GM12878 (cell line): ENCODE data around the gene TP53RK. TPM values are rescaled to one million over a fixed set of nuclear protein-coding genes. Genes with fewer than 3 reads are reported as not detected.

Experiments
- ATAC-seq: fragments of 200-7000 bp; cut with Tn5 transposase; 3 replicates; pipeline ENCODE4 v1.9.1; 2020; ENCODE audit warnings: mild to moderate bottlenecking, moderate library complexity
- BruUV-seq: library from RNA; stranded (reverse); fragments of 400-500 nt; replicated peaks from 2 replicates; lab custom pipeline; 2021; lab: Mats Ljungman, UMichigan
- CTCF ChIA-PET: fragments of 300-600 bp; sonication (Branson Sonifier 250); formaldehyde crosslinking; extraction: SDS; loops from one replicate; lab custom pipeline; 2021; ENCODE audit warnings: inconsistent platforms; lab: Yijun Ruan, JAX
- POLR2A ChIA-PET: fragments of 350-600 bp; formaldehyde crosslinking; extraction: SDS; loops from one replicate; lab custom pipeline; 2021; ENCODE audit warnings: inconsistent platforms; lab: Charles Lee
- RAD21 ChIA-PET: fragments of 300-600 bp; sonication (Branson Sonifier 250); formaldehyde crosslinking; loops from one replicate; lab custom pipeline; 2023; ENCODE audit warnings: antibody characterized with exemption; ENCODE audit not compliant: unreplicated experiment; lab: Charles Lee
- SMC1A ChIA-PET: fragments of 300-600 bp; sonication (Branson Sonifier 250); formaldehyde crosslinking; loops from one replicate; lab custom pipeline; 2023; ENCODE audit not compliant: unreplicated experiment, uncharacterized antibody; lab: Charles Lee
- DNase-seq: peaks from one replicate; pipeline ENCODE4 v3.0.0-alpha.2; 2011; ENCODE audit warnings: low read depth, low spot score
- FAIRE-seq: peaks from 3 replicates; lab custom pipeline; 2011; peaks lifted over from hg19 to GRCh38; lab: Jason Lieb, UNC
- H2AFZ ChIP-seq: 2 replicates; pipeline ENCODE4 v1.6.0; 2011; ENCODE audit warnings: low read depth, low read length, control low read depth; ENCODE audit not compliant: control insufficient read depth
- H3K27ac ChIP-seq: 2 replicates; pipeline ENCODE4 v1.5.1; 2011; ENCODE audit warnings: control low read depth; ENCODE audit not compliant: control insufficient read depth, insufficient read depth
- H3K27me3 ChIP-seq, 2 experiments: replicated peaks in 1 of 2; 2 replicates each; pipeline versions ENCODE4 v1.6.0 to v1.6.1; 2011; ENCODE audit warnings: low read length in 1 of 2; ENCODE audit not compliant: control insufficient read depth in 2 of 2, insufficient read depth in 2 of 2
- H3K36me3 ChIP-seq, 2 experiments: 2 replicates each; pipeline ENCODE4 v1.5.1; 2011; ENCODE audit warnings: low read length in 1 of 2; ENCODE audit not compliant: control insufficient read depth in 2 of 2, insufficient read depth in 2 of 2
- H3K4me1 ChIP-seq: 2 replicates; pipeline ENCODE4 v1.6.1; 2011; ENCODE audit warnings: mild to moderate bottlenecking, low read length, moderate library complexity, mixed read lengths; ENCODE audit not compliant: control insufficient read depth, insufficient read depth
- H3K4me2 ChIP-seq: 2 replicates; pipeline ENCODE4 v1.6.0; 2011; ENCODE audit warnings: control low read depth; ENCODE audit not compliant: control insufficient read depth, insufficient read depth
- H3K4me3 ChIP-seq: fragments of 200-600 bp; sonication (generic); 2 replicates; pipeline ENCODE4 v1.5.1; 2016
- H3K79me2 ChIP-seq: 2 replicates; pipeline ENCODE4 v1.6.0; 2011; ENCODE audit warnings: low read length; ENCODE audit not compliant: control insufficient read depth, insufficient read depth
- H3K9ac ChIP-seq: 2 replicates; pipeline ENCODE4 v1.8.0; 2011; ENCODE audit warnings: low read length, control low read depth, mixed read lengths; ENCODE audit not compliant: control insufficient read depth, insufficient read depth
- H3K9me3 ChIP-seq: replicated peaks from 3 replicates; pipeline ENCODE4 v1.5.1; 2011; ENCODE audit warnings: mild to moderate bottlenecking, low read length; ENCODE audit not compliant: control insufficient read depth, insufficient read depth
- H4K20me1 ChIP-seq: 2 replicates; pipeline ENCODE4 v1.6.0; 2011; ENCODE audit not compliant: control insufficient read depth, insufficient read depth
- CBX5 ChIP-seq: sonication (generic); IDR thresholded peaks from 2 replicates; pipeline ENCODE4 v1.6.1; 2016; ENCODE audit warnings: low read depth, moderate library complexity, mild to moderate bottlenecking, inconsistent platforms
- ESRRA ChIP-seq: IDR thresholded peaks from 2 replicates; pipeline ENCODE4 v1.6.1; 2012; ENCODE audit warnings: mild to moderate bottlenecking, low read length, improper control_type of control experiment
- KDM1A ChIP-seq: fragments of 200-600 bp; sonication (generic); IDR thresholded peaks from 2 replicates; pipeline ENCODE4 v1.6.1; 2016; ENCODE audit warnings: borderline replicate concordance
- NR2C2 ChIP-seq: IDR thresholded peaks from 2 replicates; pipeline ENCODE4 v1.6.1; 2011; ENCODE audit warnings: borderline replicate concordance, low read depth; ENCODE audit not compliant: control insufficient read depth, insufficient read length
- RB1 ChIP-seq: fragments of 450-650 bp; formaldehyde crosslinking; IDR thresholded peaks from 2 replicates; pipeline ENCODE4 v1.6.1; 2017; ENCODE audit warnings: mild to moderate bottlenecking, borderline replicate concordance
- SMC3 ChIP-seq: IDR thresholded peaks from 2 replicates; pipeline ENCODE4 v1.6.1; 2011; ENCODE audit warnings: low read length, improper control_type of control experiment, borderline replicate concordance
- WGBS: methylation state at CpG from one replicate; pipeline ENCODE4 v1.1.6; 2016; ENCODE audit warnings: low lambda C conversion rate; ENCODE audit not compliant: insufficient replicate concordance, insufficient coverage; ENCODE audit errors: missing lambda C conversion rate; 5-methylcytosine and 5-hydroxymethylcytosine counted together
- in situ Hi-C: fragments of 300-500 bp; cut with MboI; formaldehyde crosslinking; loops from 9 replicates; pipeline ENCODE4 v1.14.3; 2018; ENCODE audit warnings: mixed read lengths
- intact Hi-C: fragments of 100-400 bp; cut with micrococcal nuclease; formaldehyde crosslinking; loops from one replicate; pipeline ENCODE4 v1.14.2; 2022; ENCODE audit not compliant: unreplicated experiment
- polyA plus RNA-seq, 11 experiments: library from polyadenylated mRNA; depleted of rRNA in 4 of 11; unstranded in 6 of 11; stranded (reverse) in 5 of 11; fragments of >200 nt; fragmentation: Nextera tagmentation in 4 of 11; fragmentation: Illumina TruSeq in 1 of 11; extraction: Ambion mirVana in 4 of 11; extraction: Trizol in 1 of 11; gene quantifications; 1 replicate in 1 of 11; 2 replicates in 10 of 11; pipeline versions ENCODE4 v1.2.1 to v1.2.3, GENCODE V29; 2011 to 2016; ENCODE audit warnings: inconsistent platforms in 2 of 11, missing spikeins in 2 of 11, low read depth in 1 of 11
- total RNA-seq, 4 experiments: library from RNA; depleted of rRNA in 3 of 4; stranded (reverse); fragments of >200 nt in 3 of 4; fragmentation: Illumina TruSeq in 1 of 4; extraction: Trizol in 1 of 4; gene quantifications; 2 replicates each; pipeline versions ENCODE4 v1.2.1 to v1.2.3, GENCODE V29; 2013 to 2021
- TF ChIP-seq, protein P1 (sequence below): IDR thresholded peaks from 2 replicates; pipeline ENCODE4 v1.6.1; 2012; ENCODE audit warnings: low read depth, low read length, improper control_type of control experiment

Gene TP53RK
- total and polyA plus RNA-seq, 10 of the 15 experiments (the other 5 are each of a cell fraction or from before 2014, with no cell fraction given), result 3.8 to 23.1 (median 16.1) TPM

- intact Hi-C loops, result no loop called here
- peaks cover 0 to 2% of the 10 kb centered on the region in 2 experiments; a peak in 2 of 4 replicates for H3K27me3 ChIP-seq
- ATAC-seq (no peak), DNase-seq (no peak)
- ChIA-PET SMC1A (no interaction called here), POLR2A (no interaction called here), CTCF (no interaction called here), RAD21 (no interaction called here)
- no peak overlapping the region for H3K9ac ChIP-seq
- WGBS, result 21% methylated on average over 5 of the region's 5 CpGs
- H3K9me3 ChIP-seq, result no peaks in the 10 kb centered on the region
- in situ Hi-C loops, result no loop called here
- H3K4me2 ChIP-seq, result no peak overlapping the region
- no peak overlapping the region for H3K4me3 ChIP-seq
- H2AFZ ChIP-seq, result no peak overlapping the region
- TF ChIP-seq, protein P1, sequence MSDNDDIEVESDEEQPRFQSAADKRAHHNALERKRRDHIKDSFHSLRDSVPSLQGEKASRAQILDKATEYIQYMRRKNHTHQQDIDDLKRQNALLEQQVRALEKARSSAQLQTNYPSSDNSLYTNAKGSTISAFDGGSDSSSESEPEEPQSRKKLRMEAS, result no peak
- TF ChIP-seq NR2C2 (no peak), RB1 (no peak), CBX5 (no peak)
- TF ChIP-seq, all 136 proteins: peak for 0
- no peak for FAIRE-seq
- no TSS peak for BruUV-seq
- Histone ChIP-seq H4K20me1 (no peaks in the 10 kb centered on the region), H3K27ac (no peak overlapping the region), H3K79me2 (no peaks in the 10 kb centered on the region), H3K36me3 (no peaks in the 10 kb centered on the region), H3K4me1 (no peaks in the 10 kb centered on the region)
Measured at GRCh38 chr20:46642969-46643343, 46.3 kb downstream of the TP53RK start.

GRCh38 chr20:46642265-46642968 is 46.8 kb downstream of the TP53RK start:
- Histone ChIP-seq H3K36me3 (no peaks in the 10 kb centered on the region), H3K9me3 (no peaks in the 10 kb centered on the region), H2AFZ (no peak overlapping the region), H3K79me2 (no peaks in the 10 kb centered on the region), H3K27me3 (peaks cover 0 to 2% of the 10 kb centered on the region in 2 experiments; a peak in 2 of 4 replicates), H4K20me1 (no peaks in the 10 kb centered on the region), H3K9ac (no peak overlapping the region), H3K4me2 (no peak overlapping the region), H3K27ac (no peak overlapping the region), H3K4me1 (no peaks in the 10 kb centered on the region), H3K4me3 (no peak overlapping the region)
- ATAC-seq (no peak), DNase-seq (no peak), FAIRE-seq (no peak)
- 33% methylated on average over 12 of the region's 12 CpGs for WGBS
- POLR2A ChIA-PET, result no interaction called here
- CTCF ChIA-PET, result no interaction called here
- SMC1A ChIA-PET, result no interaction called here
- in situ Hi-C loops, result no loop called here
- intact Hi-C loops, result no loop called here
- BruUV-seq, result no TSS peak
- RAD21 ChIA-PET, result no interaction called here
- TF ChIP-seq ESRRA, result no peak
- no peak for TF ChIP-seq KDM1A
- TF ChIP-seq SMC3, result no peak
